Activated CD4-positive, alpha-beta T cell treated with anti-CD3 and anti-CD28 coated beads, Interleukin-2, Interleukin-4, amounts not matched to agents 100 ng/mL and 50 ng/mL, durations not matched to agents 16 hours and 8 hours (primary cell): Measurements from ENCODE around the gene CCL2.

Source experiments
- DNase-seq: peaks from one replicate; pipeline ENCODE4 v3.0.0-alpha.2; 2020; ENCODE audit warnings: low spot score

The CCL2 gene

GRCh38 chr17:34241062-34241461 is 14.0 kb upstream of the CCL2 start:
- no peak for DNase-seq

- no peak for DNase-seq
These were observed 12.3 kb upstream of the CCL2 start for GRCh38 chr17:34242587-34243363.

GRCh38 chr17:34243364-34244320 is 11.4 kb upstream of the CCL2 start:
- DNase-seq, result no peak

- DNase-seq, result no peak
These were observed 9.7 kb upstream of the CCL2 start for GRCh38 chr17:34245351-34245905.

- DNase-seq, result no peak
These were observed 8.6 kb upstream of the CCL2 start for GRCh38 chr17:34246446-34246845.

DNA sequence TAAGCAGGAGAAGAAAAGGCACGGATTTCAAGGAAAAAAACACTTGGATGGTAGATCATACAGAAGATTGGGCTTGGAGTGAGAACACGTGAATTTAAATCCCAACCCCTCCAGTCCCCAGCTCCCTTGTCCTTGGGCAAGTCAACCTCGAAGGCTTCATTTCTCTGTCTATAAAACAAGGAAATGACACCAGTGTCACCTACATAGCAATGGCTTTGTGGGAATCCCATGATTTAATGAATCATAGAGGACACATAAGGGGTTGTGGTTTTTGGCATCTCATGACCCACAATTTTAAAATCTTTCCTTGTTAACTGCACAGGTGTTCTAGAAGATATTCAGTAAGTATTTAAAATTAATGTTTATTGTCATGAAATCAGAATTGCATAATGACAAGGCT is 8.2 kb upstream of the CCL2 start:
- DNase-seq, result no peak

DNA sequence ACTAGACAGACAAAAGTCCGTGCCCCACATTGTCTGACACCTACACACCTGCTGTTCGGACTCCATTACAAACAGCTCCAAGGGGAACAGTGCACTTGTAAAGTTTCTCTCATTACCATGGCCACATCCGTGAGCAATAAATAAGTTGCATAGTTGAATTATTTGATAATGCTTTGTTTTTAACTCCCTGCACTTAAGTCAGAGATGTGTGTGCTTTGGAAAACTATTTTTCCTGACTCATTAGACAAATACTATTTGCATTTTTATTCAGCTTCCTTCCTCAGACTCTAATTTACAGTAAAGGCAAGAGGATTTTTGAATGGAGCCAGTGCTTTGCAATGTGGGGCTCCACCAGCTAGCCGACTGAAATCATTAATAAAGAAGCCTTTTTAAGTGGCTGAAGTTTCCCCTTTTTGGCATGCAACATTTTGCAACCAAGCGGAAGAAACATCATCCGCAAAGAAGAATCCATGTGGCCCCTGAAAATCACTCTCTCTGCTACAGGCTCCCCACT is 6.5 kb upstream of the CCL2 start:
- no peak for DNase-seq

DNA sequence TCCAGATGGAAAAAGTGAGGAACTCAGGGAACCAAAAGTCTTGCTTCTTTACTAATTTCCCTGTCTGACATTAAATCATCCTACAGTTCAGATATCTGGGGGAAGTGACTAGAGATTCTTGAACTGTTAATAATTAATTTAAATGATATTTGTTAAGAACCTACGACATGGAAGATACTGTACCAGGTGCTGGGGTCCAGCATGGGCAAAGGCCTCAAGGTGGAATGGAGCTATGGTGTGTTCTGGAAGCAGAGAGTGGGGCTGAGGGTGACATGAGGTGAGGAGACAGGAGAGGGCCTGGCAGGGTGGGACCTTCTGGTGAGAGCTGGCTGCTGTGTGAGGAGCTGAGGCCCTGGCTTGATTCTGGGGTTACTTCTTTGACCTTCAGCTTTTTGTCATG is 6.0 kb upstream of the CCL2 start:
- DNase-seq, result no peak

DNA sequence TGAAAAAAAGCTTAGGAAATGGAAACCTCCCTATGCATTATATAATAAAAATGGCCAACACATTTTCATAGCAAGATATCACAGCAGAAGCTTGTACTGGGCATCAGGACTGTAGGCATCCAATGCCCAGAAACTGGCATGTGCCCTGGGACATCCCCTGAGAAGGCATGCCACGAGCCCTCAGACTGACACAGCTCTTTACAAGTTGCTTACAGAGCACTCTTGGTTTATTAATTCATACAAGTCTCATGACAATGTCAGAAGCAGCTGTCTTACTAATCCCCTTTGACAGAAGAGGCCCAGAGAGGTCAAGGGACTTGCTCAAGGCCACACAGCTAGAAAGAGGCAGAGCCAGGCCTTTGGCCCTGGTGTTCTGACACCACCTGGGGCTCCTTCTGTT is 5.6 kb upstream of the CCL2 start:
- DNase-seq, result no peak

- no peak for DNase-seq
These were observed 3.9 kb upstream of the CCL2 start for GRCh38 chr17:34251186-34251585.

DNA sequence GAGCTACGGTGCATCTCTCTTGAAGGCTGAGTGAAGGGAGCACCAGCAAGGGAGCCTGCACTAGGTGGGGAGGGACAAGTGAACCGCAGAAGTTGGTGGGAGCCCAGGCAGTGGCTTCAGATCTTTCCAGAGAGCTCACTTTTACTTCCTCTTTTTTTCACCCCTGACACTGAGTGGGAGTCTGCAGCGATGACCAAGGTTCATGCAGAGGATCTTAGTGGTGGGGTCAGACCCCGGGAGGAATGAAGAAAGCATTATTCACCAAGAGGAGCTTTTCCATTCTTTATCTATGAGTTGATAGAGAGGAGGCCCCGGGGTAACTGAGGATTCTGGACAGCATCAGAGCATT is 3.0 kb upstream of the CCL2 start:
- no peak for DNase-seq

DNA sequence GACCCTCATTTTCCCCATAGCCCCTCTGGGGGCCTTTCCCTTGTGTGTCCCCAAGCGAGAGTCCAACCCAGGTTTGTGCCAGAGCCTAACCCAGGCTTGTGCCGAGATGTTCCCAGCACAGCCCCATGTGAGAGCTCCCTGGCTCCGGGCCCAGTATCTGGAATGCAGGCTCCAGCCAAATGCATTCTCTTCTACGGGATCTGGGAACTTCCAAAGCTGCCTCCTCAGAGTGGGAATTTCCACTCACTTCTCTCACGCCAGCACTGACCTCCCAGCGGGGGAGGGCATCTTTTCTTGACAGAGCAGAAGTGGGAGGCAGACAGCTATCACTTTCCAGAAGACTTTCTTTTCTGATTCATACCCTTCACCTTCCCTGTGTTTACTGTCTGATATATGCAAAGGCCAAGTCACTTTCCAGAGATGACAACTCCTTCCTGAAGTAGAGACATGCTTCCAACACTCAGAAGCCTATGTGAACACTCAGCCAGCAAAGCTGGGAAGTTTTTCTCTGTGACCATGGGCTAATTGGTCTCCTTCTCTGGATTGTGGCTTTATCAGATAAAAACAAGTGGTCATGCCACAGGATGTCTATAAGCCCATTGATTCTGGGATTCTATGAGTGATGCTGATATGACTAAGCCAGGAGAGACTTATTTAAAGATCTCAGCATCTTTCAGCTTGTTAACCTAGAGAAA is 2.5 kb upstream of the CCL2 start:
- DNase-seq, result no peak

DNA sequence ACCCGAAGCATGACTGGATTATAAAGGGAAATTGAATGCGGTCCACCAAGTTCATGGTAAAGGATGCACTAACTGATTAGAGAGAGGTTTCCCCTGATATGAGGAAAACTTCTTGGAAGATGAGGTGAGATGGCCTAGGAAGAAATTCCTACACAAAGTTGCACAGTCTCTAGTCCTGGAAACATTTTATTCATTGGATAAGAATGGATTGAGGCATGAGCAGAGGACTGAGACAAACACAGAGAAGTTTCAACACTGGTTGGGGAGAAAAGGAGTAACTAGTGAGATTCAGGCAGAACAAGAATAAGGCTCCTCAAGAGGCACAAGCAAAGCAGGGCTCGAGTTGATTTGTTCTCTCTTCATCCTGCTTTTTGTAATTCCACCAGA is 2.0 kb upstream of the CCL2 start:
- no peak for DNase-seq

- DNase-seq, result no peak
These were observed 939 bp upstream of the CCL2 start for GRCh38 chr17:34254146-34254545.

- DNase-seq, result no peak
These were observed 272 bp downstream of the CCL2 start for GRCh38 chr17:34255381-34255732.

DNA sequence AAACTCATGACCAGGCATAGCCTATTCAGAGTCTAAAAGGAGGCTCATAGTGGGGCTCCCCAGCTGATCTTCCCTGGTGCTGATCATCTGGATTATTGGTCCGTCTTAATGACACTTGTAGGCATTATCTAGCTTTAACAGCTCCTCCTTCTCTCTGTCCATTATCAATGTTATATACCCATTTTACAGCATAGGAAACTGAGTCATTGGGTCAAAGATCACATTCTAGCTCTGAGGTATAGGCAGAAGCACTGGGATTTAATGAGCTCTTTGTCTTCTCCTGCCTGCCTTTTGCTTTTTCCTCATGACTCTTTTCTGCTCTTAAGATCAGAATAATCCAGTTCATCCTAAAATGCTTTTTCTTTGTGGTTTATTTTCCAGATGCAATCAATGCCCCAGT is 756 bp downstream of the CCL2 start:
- no peak for DNase-seq

- no peak for DNase-seq
These were observed 2.4 kb downstream of the CCL2 start for GRCh38 chr17:34257299-34257985.

DNA sequence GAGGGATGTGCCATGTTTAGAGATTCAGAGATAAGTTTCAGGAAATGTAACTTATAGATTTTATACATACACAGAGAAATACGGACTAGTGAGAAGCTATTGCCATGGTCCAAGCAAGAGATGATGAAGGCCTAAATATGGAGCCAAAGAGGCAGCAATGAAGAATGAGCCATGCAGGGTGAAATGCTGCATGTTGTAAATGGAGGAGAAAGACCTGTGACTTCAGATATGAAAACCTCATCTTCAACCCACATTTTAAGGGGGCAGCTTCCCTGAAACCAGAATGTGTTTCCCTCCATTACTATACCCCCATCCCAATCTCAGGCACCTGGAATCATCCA is 2.9 kb downstream of the CCL2 start:
- DNase-seq, result no peak

DNA sequence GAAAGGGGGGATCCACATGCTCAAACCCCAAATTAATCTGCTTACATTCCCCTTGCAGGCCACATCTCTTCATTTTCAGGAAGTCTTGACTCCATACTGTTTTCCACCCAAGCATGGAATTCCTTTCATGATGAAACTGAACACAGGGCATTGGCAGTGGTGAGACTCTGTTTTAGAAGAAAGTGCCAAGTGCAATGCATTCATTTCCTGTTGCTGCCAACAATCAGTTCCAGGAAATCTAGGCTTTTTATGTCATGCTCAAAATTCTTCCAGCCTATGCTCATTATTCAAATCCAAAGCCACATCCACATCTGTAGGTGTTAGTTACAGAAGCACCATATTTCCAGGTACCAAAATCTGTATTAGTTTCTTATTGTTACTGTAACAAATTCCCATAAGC is 4.1 kb downstream of the CCL2 start:
- DNase-seq, result no peak

GRCh38 chr17:34260861-34261260 is 5.8 kb downstream of the CCL2 start:
- DNase-seq, result no peak

DNA sequence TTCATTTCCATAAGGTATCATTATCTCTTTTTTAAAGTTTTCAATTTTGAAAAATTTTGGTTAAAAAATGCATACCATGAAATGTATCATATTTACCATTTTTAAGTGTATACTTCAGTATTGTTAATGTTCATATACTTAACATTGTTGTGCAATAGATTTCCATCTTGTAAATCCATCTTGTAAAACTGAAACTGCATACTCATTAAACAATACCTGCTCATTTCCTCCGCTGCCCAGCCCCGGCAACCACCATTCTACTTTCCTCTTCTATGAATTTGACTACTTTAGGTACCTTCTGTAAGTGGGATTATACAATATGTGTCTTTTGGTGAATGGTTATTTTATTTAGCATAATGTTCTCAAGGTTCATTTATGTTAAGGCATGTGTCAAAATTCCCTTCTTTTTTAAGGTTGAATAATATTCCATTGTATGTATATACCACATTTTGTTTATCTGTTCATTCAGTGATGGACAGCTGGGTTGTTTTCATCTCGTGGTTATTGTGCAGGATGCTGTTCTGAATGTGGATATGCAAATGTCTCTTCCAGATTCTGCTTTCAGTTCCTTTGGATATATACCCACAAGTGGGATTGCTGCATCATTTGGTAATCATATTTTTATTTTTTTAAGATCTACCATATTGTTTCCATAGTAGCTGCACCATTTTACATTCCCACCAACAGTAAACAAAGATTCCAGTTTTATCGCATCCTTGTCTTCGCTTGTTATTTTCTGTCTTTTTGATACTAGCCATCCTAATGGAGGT is 6.7 kb downstream of the CCL2 start:
- peak; percentile 64 for DNase-seq
